GM23338 (cell line): ENCODE measurements around the gene AOAH. TPM values are rescaled to one million over a fixed set of nuclear protein-coding genes. Genes with fewer than 3 reads are reported as not detected.

Experiments
- ATAC-seq: fragments of 200-7000 bp; cut with Tn5 transposase; 3 replicates; pipeline ENCODE4 v1.9.1; 2020
- DNase-seq: peaks from one replicate; pipeline ENCODE4 v3.0.0-alpha.2; 2015; ENCODE audit warnings: low spot score
- H2AFZ ChIP-seq: fragments of 200-600 bp; sonication (generic); 2 replicates; pipeline ENCODE4 v1.8.0; 2016; ENCODE audit warnings: antibody characterized with exemption, mild to moderate bottlenecking, moderate library complexity
- H3F3A ChIP-seq: fragments of 200-600 bp; sonication (generic); replicated peaks from 2 replicates; pipeline ENCODE4 v1.8.0; 2017; ENCODE audit warnings: antibody characterized with exemption, mixed run types, low read depth
- H3K27ac ChIP-seq: fragments of 200-600 bp; sonication (generic); 2 replicates; pipeline ENCODE4 v1.6.1; 2016; ENCODE audit warnings: low read depth
- H3K27me3 ChIP-seq: fragments of 200-600 bp; sonication (generic); 2 replicates; pipeline ENCODE4 v1.8.0; 2016; ENCODE audit warnings: mild to moderate bottlenecking, mixed run types, moderate library complexity; ENCODE audit not compliant: insufficient read depth
- H3K36me3 ChIP-seq: fragments of 200-600 bp; sonication (generic); 2 replicates; pipeline ENCODE4 v1.8.0; 2016; ENCODE audit warnings: mild to moderate bottlenecking; ENCODE audit not compliant: insufficient read depth
- H3K4me1 ChIP-seq: fragments of 200-600 bp; sonication (generic); 2 replicates; pipeline ENCODE4 v1.8.0; 2016; ENCODE audit warnings: mild to moderate bottlenecking, moderate library complexity; ENCODE audit not compliant: insufficient read depth
- H3K4me2 ChIP-seq: fragments of 200-600 bp; sonication (generic); 2 replicates; pipeline ENCODE4 v1.7.1; 2017; ENCODE audit warnings: mixed run types
- H3K4me3 ChIP-seq: fragments of 200-600 bp; sonication (generic); 2 replicates; pipeline ENCODE4 v1.6.1; 2016; ENCODE audit warnings: mixed run types
- H3K79me2 ChIP-seq: fragments of 200-600 bp; sonication (generic); replicated peaks from 2 replicates; pipeline ENCODE4 v1.8.0; 2017; ENCODE audit warnings: mild to moderate bottlenecking; ENCODE audit not compliant: insufficient read depth
- H3K9me2 ChIP-seq: fragments of 200-600 bp; sonication (generic); 2 replicates; pipeline ENCODE4 v1.8.0; 2017; ENCODE audit not compliant: insufficient read depth
- H4K20me1 ChIP-seq: fragments of 200-600 bp; sonication (generic); replicated peaks from 2 replicates; pipeline ENCODE4 v1.8.0; 2017; ENCODE audit warnings: mild to moderate bottlenecking; ENCODE audit not compliant: insufficient read depth
- H3K27ac Mint-ChIP-seq: 2 replicates; pipeline ENCODE4 v1.8.0; 2020; ENCODE audit warnings: inconsistent platforms, mild to moderate bottlenecking, moderate library complexity, mixed read lengths
- H3K27me3 Mint-ChIP-seq: 3 replicates; pipeline ENCODE4 v1.8.0; 2022; ENCODE audit warnings: low read depth, mild to moderate bottlenecking, moderate library complexity, mixed read lengths, inconsistent platforms; ENCODE audit not compliant: insufficient read depth, poor library complexity
- H3K36me3 Mint-ChIP-seq: 3 replicates; pipeline ENCODE4 v1.8.0; 2021; ENCODE audit warnings: low read depth, mild to moderate bottlenecking, inconsistent platforms, moderate library complexity, mixed read lengths
- H3K4me1 Mint-ChIP-seq: 3 replicates; pipeline ENCODE4 v1.8.0; 2020; ENCODE audit warnings: mild to moderate bottlenecking, inconsistent platforms, mixed read lengths
- H3K4me3 Mint-ChIP-seq: 3 replicates; pipeline ENCODE4 v1.8.0; 2021; ENCODE audit warnings: moderate library complexity, mild to moderate bottlenecking, inconsistent platforms, mixed read lengths
- H3K9me3 Mint-ChIP-seq: 3 replicates; pipeline ENCODE4 v1.8.0; 2020; ENCODE audit warnings: moderate library complexity, mild to moderate bottlenecking, inconsistent platforms, mixed read lengths
- CREB1 ChIP-seq: fragments of 250-450 bp; sonication (Bioruptor Pico); IDR thresholded peaks from 2 replicates; pipeline ENCODE4 v1.5.0; 2020; ENCODE audit warnings: low read depth, mild to moderate bottlenecking, moderate library complexity
- CTCF ChIP-seq, 2 experiments: fragments of 200-600 bp in 1 of 2; sonication (generic) in 1 of 2; conservative IDR thresholded peaks; 2 replicates each; pipeline versions ENCODE4 v1.5.1 to v1.6.1; 2016 to 2017; ENCODE audit warnings: antibody characterized with exemption in 2 of 2, low read depth in 2 of 2, mild to moderate bottlenecking in 2 of 2, moderate library complexity in 1 of 2
- EZH2 ChIP-seq: fragments of 200-600 bp; sonication (generic); IDR thresholded peaks from one replicate; pipeline ENCODE4 v1.8.0; 2017; ENCODE audit warnings: antibody characterized with exemption, mild to moderate bottlenecking, low read depth; ENCODE audit not compliant: unreplicated experiment
- EZH2phosphoT487 ChIP-seq: fragments of 200-600 bp; sonication (generic); IDR thresholded peaks from one replicate; pipeline ENCODE4 v1.8.1; 2018; ENCODE audit warnings: antibody characterized with exemption; ENCODE audit not compliant: unreplicated experiment
- JUNB ChIP-seq: IDR thresholded peaks from one replicate; pipeline ENCODE4 v1.6.1; 2016; ENCODE audit warnings: antibody characterized with exemption; ENCODE audit not compliant: unreplicated experiment
- NANOG ChIP-seq: IDR thresholded peaks from 2 replicates; pipeline ENCODE4 v1.6.1; 2016; ENCODE audit warnings: antibody characterized with exemption, borderline replicate concordance
- POLR2AphosphoS5 ChIP-seq: IDR thresholded peaks from 2 replicates; pipeline ENCODE4 v1.6.1; 2016; ENCODE audit warnings: antibody characterized with exemption, low read depth
- STAT1 ChIP-seq: IDR thresholded peaks from one replicate; pipeline ENCODE4 v1.6.1; 2016; ENCODE audit warnings: antibody characterized with exemption; ENCODE audit not compliant: unreplicated experiment
- ZNF114 ChIP-seq: fragments of 250-450 bp; sonication (Bioruptor Pico); IDR thresholded peaks from 2 replicates; pipeline ENCODE4 v1.5.0; 2020; ENCODE audit warnings: mild to moderate bottlenecking, moderate library complexity
- ZNF331 ChIP-seq: fragments of 250-450 bp; sonication (Bioruptor Pico); IDR thresholded peaks from 2 replicates; pipeline ENCODE4 v1.5.0; 2020; ENCODE audit warnings: low read depth, mild to moderate bottlenecking, moderate library complexity
- polyA plus RNA-seq: library from polyadenylated mRNA; unstranded; fragments of >200 nt; fragmentation: Nextera tagmentation; extraction: Ambion mirVana; gene quantifications from 2 replicates; pipeline ENCODE4 v1.2.1, GENCODE V29; 2016
- total RNA-seq: library from RNA; depleted of rRNA; stranded (reverse); fragments of >200 nt; shearing (Covaris generic); gene quantifications from 2 replicates; pipeline ENCODE4 v1.2.3, GENCODE V29; 2014
- TF ChIP-seq, protein P1 (sequence below): IDR thresholded peaks from 2 replicates; pipeline ENCODE4 v1.6.1; 2016; ENCODE audit warnings: antibody characterized with exemption
- TF ChIP-seq, protein P2 (sequence below): IDR thresholded peaks from one replicate; pipeline ENCODE4 v1.6.1; 2018; ENCODE audit warnings: antibody characterized with exemption; ENCODE audit not compliant: unreplicated experiment
- TF ChIP-seq, protein P3 (sequence below): fragments of 250-450 bp; sonication (Bioruptor Pico); IDR thresholded peaks from 2 replicates; pipeline ENCODE4 v1.5.0; 2020; ENCODE audit warnings: mild to moderate bottlenecking, moderate library complexity

AOAH gene
- total and polyA plus RNA-seq, 2 experiments from 2014 or later = not detected

DNA sequence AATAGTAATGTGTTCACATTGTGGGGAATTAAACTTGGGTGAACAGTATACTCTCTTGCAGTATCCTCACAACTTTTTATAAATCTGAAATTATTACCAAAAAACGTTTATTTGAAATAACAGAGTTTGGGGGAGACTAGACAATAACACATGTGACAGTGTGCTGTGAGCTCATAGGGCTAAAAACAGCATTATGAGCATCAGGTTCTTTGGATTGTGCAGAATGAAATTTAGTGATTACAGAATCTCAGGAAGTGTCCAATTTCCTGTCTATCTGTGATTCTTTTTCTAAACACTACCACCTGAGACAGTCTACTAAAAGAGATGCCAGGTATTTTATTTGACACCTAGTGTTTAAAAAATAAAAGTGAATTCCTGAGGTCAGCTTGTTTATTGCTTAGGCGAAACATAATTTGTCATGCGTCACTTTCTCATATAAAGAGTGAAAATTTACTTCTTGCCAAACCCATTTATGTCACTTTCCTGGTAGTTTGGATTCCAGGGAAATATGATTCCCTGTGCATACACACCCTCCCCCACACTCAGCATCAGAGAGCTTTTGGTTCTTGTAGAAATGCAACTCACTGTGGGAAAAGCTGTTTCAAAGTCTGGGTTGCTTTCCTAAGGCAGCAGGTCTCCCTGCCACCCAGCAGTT lies 71.2 kb downstream of the AOAH start:
- Histone ChIP-seq H3F3A (no peaks in the 10 kb centered on the region), H3K36me3 (no peaks in the 10 kb centered on the region), H4K20me1 (no peaks in the 10 kb centered on the region), H3K79me2 (no peaks in the 10 kb centered on the region), H3K4me2 (peak overlapping the region; percentile 60), H3K9me2 (no peaks in the 10 kb centered on the region), H3K27me3 (no peaks in the 10 kb centered on the region), H3K27ac (peak overlapping the region; percentile 83), H3K4me1 (peaks cover 32% of the 10 kb centered on the region), H3K4me3 (peak overlapping the region; percentile 29), H2AFZ (no peak overlapping the region)
- TF ChIP-seq, protein P1, sequence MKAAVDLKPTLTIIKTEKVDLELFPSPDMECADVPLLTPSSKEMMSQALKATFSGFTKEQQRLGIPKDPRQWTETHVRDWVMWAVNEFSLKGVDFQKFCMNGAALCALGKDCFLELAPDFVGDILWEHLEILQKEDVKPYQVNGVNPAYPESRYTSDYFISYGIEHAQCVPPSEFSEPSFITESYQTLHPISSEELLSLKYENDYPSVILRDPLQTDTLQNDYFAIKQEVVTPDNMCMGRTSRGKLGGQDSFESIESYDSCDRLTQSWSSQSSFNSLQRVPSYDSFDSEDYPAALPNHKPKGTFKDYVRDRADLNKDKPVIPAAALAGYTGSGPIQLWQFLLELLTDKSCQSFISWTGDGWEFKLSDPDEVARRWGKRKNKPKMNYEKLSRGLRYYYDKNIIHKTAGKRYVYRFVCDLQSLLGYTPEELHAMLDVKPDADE = no peak
- TF ChIP-seq STAT1 (no peak), ZNF331 (CRISPR knock-in tag) (no peak), NANOG (no peak), EZH2 (no peak), EZH2phosphoT487 (no peak), POLR2AphosphoS5 (no peak), JUNB (no peak), ZNF114 (CRISPR knock-in tag) (no peak), CTCF (conservative IDR thresholded peaks at IDR 0.05; ENCODE audit: low read depth in 2 of 2) (no peak), CREB1 (no peak)
- TF ChIP-seq, protein P2, sequence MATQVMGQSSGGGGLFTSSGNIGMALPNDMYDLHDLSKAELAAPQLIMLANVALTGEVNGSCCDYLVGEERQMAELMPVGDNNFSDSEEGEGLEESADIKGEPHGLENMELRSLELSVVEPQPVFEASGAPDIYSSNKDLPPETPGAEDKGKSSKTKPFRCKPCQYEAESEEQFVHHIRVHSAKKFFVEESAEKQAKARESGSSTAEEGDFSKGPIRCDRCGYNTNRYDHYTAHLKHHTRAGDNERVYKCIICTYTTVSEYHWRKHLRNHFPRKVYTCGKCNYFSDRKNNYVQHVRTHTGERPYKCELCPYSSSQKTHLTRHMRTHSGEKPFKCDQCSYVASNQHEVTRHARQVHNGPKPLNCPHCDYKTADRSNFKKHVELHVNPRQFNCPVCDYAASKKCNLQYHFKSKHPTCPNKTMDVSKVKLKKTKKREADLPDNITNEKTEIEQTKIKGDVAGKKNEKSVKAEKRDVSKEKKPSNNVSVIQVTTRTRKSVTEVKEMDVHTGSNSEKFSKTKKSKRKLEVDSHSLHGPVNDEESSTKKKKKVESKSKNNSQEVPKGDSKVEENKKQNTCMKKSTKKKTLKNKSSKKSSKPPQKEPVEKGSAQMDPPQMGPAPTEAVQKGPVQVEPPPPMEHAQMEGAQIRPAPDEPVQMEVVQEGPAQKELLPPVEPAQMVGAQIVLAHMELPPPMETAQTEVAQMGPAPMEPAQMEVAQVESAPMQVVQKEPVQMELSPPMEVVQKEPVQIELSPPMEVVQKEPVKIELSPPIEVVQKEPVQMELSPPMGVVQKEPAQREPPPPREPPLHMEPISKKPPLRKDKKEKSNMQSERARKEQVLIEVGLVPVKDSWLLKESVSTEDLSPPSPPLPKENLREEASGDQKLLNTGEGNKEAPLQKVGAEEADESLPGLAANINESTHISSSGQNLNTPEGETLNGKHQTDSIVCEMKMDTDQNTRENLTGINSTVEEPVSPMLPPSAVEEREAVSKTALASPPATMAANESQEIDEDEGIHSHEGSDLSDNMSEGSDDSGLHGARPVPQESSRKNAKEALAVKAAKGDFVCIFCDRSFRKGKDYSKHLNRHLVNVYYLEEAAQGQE = no peak
- TF ChIP-seq, protein P3, sequence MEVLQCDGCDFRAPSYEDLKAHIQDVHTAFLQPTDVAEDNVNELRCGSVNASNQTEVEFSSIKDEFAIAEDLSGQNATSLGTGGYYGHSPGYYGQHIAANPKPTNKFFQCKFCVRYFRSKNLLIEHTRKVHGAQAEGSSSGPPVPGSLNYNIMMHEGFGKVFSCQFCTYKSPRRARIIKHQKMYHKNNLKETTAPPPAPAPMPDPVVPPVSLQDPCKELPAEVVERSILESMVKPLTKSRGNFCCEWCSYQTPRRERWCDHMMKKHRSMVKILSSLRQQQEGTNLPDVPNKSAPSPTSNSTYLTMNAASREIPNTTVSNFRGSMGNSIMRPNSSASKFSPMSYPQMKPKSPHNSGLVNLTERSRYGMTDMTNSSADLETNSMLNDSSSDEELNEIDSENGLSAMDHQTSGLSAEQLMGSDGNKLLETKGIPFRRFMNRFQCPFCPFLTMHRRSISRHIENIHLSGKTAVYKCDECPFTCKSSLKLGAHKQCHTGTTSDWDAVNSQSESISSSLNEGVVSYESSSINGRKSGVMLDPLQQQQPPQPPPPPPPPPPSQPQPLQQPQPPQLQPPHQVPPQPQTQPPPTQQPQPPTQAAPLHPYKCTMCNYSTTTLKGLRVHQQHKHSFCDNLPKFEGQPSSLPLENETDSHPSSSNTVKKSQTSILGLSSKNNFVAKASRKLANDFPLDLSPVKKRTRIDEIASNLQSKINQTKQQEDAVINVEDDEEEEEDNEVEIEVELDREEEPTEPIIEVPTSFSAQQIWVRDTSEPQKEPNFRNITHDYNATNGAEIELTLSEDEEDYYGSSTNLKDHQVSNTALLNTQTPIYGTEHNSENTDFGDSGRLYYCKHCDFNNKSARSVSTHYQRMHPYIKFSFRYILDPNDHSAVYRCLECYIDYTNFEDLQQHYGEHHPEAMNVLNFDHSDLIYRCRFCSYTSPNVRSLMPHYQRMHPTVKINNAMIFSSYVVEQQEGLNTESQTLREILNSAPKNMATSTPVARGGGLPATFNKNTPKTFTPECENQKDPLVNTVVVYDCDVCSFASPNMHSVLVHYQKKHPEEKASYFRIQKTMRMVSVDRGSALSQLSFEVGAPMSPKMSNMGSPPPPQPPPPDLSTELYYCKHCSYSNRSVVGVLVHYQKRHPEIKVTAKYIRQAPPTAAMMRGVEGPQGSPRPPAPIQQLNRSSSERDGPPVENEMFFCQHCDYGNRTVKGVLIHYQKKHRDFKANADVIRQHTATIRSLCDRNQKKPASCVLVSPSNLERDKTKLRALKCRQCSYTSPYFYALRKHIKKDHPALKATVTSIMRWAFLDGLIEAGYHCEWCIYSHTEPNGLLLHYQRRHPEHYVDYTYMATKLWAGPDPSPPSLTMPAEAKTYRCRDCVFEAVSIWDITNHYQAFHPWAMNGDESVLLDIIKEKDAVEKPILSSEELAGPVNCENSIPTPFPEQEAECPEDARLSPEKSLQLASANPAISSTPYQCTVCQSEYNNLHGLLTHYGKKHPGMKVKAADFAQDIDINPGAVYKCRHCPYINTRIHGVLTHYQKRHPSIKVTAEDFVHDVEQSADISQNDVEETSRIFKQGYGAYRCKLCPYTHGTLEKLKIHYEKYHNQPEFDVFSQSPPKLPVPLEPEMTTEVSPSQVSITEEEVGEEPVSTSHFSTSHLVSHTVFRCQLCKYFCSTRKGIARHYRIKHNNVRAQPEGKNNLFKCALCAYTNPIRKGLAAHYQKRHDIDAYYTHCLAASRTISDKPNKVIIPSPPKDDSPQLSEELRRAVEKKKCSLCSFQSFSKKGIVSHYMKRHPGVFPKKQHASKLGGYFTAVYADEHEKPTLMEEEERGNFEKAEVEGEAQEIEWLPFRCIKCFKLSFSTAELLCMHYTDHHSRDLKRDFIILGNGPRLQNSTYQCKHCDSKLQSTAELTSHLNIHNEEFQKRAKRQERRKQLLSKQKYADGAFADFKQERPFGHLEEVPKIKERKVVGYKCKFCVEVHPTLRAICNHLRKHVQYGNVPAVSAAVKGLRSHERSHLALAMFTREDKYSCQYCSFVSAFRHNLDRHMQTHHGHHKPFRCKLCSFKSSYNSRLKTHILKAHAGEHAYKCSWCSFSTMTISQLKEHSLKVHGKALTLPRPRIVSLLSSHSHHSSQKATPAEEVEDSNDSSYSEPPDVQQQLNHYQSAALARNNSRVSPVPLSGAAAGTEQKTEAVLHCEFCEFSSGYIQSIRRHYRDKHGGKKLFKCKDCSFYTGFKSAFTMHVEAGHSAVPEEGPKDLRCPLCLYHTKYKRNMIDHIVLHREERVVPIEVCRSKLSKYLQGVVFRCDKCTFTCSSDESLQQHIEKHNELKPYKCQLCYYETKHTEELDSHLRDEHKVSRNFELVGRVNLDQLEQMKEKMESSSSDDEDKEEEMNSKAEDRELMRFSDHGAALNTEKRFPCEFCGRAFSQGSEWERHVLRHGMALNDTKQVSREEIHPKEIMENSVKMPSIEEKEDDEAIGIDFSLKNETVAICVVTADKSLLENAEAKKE (CRISPR knock-in tag) = no peak
- ATAC-seq = peak; percentile 19; the same call in 2 of the 3 replicates
- Mint-ChIP-seq H3K4me1 (peaks cover 46% of the 10 kb centered on the region), H3K4me3 (0 out of 3 replicates have a peak overlapping the region, but pooled peaks have one; percentile 35), H3K9me3 (no peaks in the 10 kb centered on the region), H3K36me3 (no peaks in the 10 kb centered on the region), H3K27me3 (peaks cover 7% of the 10 kb centered on the region), H3K27ac (no peak overlapping the region)
- DNase-seq = no peak
